Measurements from ENCODE around the gene SPATA6. TPM values are rescaled to one million over a fixed set of nuclear protein-coding genes. Genes with fewer than 3 reads are reported as not detected.

Gene SPATA6
- total and polyA plus RNA-seq, 2 of the 8 experiments (the other 6 are each of a cell fraction or from before 2014, with no cell fraction given): 2.4 to 17.2 TPM

DNA sequence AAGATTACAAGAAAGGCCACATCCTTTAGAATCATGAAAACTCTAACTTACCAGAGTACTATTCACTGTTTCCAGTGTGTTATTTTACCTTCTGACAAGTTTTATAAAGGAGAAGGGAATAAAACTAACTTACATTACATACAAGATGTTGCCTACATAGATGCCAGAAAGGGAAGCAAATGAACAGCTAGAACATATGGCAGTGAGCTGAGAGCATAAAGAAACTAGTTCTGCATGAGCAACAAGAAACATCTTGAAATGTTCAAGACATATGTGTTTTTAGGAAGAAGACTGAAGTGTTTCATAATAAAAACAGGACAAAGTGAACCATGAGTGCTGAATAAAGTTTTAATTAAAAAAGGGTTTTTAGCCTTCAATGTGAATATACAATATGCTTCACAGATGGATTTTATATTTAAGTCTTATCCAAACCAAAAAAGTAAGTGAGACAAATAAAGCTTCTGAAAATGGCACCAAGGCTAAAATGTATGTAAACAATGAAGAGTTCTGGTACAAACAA lies 210.1 kb downstream of the SPATA6 start:
- no peak overlapping the region for H2AFZ ChIP-seq (ENCODE audit: low read length)
- no peak overlapping the region for H3K27ac ChIP-seq (ENCODE audit: low read depth, low read length)
- H3K23me2 ChIP-seq (ENCODE audit: low read depth, low read length): no peaks in the 10 kb centered on the region
- no peaks in the 10 kb centered on the region for H3K79me2 ChIP-seq (ENCODE audit: control insufficient read depth in 1 of 2, insufficient read depth in 2 of 2, low read length in 2 of 2)
- FAIRE-seq: no peak
- no peak overlapping the region for H3K4me3 ChIP-seq (ENCODE audit: extremely low read depth in 1 of 4, insufficient read depth in 2 of 4, low read depth in 3 of 4, low read length in 4 of 4)
- H4K20me1 ChIP-seq (replicated peaks in 1 of 2; ENCODE audit: control insufficient read depth in 1 of 2, insufficient read depth in 2 of 2, low read length in 2 of 2): no peaks in the 10 kb centered on the region
- no peaks in the 10 kb centered on the region for H3K36me3 ChIP-seq (ENCODE audit: control insufficient read depth in 2 of 4, insufficient read depth in 4 of 4, low read length in 3 of 4)
- H3K14ac ChIP-seq (ENCODE audit: insufficient read length): no peak overlapping the region
- H3K9ac ChIP-seq (replicated peaks in 1 of 4; ENCODE audit: extremely low read depth in 1 of 4, low read depth in 3 of 4, low read length in 3 of 4): no peak overlapping the region
- H3K18ac ChIP-seq (ENCODE audit: extremely low read depth, low read length): no peak overlapping the region
- no peak overlapping the region for H2BK120ac ChIP-seq (replicated peaks; ENCODE audit: low read depth, low read length)
- no peak overlapping the region for H2BK12ac ChIP-seq (ENCODE audit: low read depth, low read length)
- H4K5ac ChIP-seq (ENCODE audit: insufficient read length, low read depth, low read length): no peak overlapping the region
- no peak overlapping the region for H3K23ac ChIP-seq (ENCODE audit: insufficient read length)
- no peak for DNase-seq (ENCODE audit: low read depth in 1 of 2, low spot score in 2 of 2)
- no peak overlapping the region for H3K4ac ChIP-seq (replicated peaks; ENCODE audit: insufficient read length, low read depth, low read length)
- no peaks in the 10 kb centered on the region for H3K27me3 ChIP-seq (replicated peaks in 1 of 4; ENCODE audit: control insufficient read depth in 3 of 4, extremely low read depth in 1 of 4, insufficient read depth in 3 of 4, low read length in 3 of 4)
- no peak overlapping the region for H2BK5ac ChIP-seq (ENCODE audit: low read depth, low read length)
- H2BK20ac ChIP-seq (ENCODE audit: low read length): no peak overlapping the region
- peaks cover 0 to under 1% of the 10 kb centered on the region in 2 experiments; a peak in 1 of 4 replicates for H3K9me3 ChIP-seq (ENCODE audit: insufficient read depth in 2 of 2, low read depth in 1 of 2, low read length in 1 of 2)
- H3K79me1 ChIP-seq (ENCODE audit: low read depth, low read length): no peaks in the 10 kb centered on the region
- no peak overlapping the region for H3K4me2 ChIP-seq (ENCODE audit: insufficient read depth in 1 of 2, low read depth in 2 of 2, low read length in 2 of 2)
- no peak overlapping the region for H2BK15ac ChIP-seq (ENCODE audit: low read length)
- no peak overlapping the region for H4K91ac ChIP-seq (replicated peaks; ENCODE audit: insufficient read length, low read length)
- no peak overlapping the region for H4K8ac ChIP-seq (ENCODE audit: extremely low read depth, insufficient read depth, low read length)
- ChIA-PET CTCF (ENCODE audit: partially characterized antibody) (interaction anchor here (1.4 kb wide), 1 partner anchor 269 kb away, joined by 3 read pairs; no protein-coding TSS in a partner anchor), POLR2A (ENCODE audit: partially characterized antibody) (no interaction called here)
- H3K56ac ChIP-seq (replicated peaks; ENCODE audit: insufficient read length, low read depth, low read length): no peak overlapping the region
- H3K4me1 ChIP-seq (replicated peaks in 1 of 4; ENCODE audit: control insufficient read depth in 3 of 4, insufficient read depth in 4 of 4, low read length in 3 of 4): no peaks in the 10 kb centered on the region
- no peak overlapping the region for H2AK5ac ChIP-seq (ENCODE audit: low read depth, low read length)
- TF ChIP-seq RBBP5 (IDR thresholded peaks at IDR 0.05; ENCODE audit: borderline replicate concordance, low read depth, low read length) (no peak), KDM1A (IDR thresholded peaks at IDR 0.05; ENCODE audit: borderline replicate concordance, low read length) (no peak), SIX5 (IDR thresholded peaks at IDR 0.05; ENCODE audit: low read depth, low read length) (no peak), NRF1 (IDR thresholded peaks at IDR 0.05; ENCODE audit: low read depth, low read length) (no peak), TCF12 (IDR thresholded peaks at IDR 0.05; ENCODE audit: low read depth, low read length) (no peak), EP300 (IDR thresholded peaks at IDR 0.05; ENCODE audit: borderline replicate concordance in 1 of 2, low read depth in 2 of 2, low read length in 2 of 2) (no peak), JUN (IDR thresholded peaks at IDR 0.05; ENCODE audit: low read depth, low read length) (no peak), ZNF274 (IDR thresholded peaks at IDR 0.05; ENCODE audit: borderline replicate concordance, extremely low read depth, low read length) (no peak), FOSL1 (IDR thresholded peaks at IDR 0.05; ENCODE audit: insufficient read depth, low read depth, low read length) (no peak), GTF2F1 (IDR thresholded peaks at IDR 0.05; ENCODE audit: borderline replicate concordance, low read depth, low read length) (no peak), POLR2AphosphoS5 (IDR thresholded peaks at IDR 0.05; ENCODE audit: low read depth, low read length) (no peak), CBX5 (IDR thresholded peaks at IDR 0.05; ENCODE audit: low read depth, low read length) (no peak)
- TF ChIP-seq, protein P1, sequence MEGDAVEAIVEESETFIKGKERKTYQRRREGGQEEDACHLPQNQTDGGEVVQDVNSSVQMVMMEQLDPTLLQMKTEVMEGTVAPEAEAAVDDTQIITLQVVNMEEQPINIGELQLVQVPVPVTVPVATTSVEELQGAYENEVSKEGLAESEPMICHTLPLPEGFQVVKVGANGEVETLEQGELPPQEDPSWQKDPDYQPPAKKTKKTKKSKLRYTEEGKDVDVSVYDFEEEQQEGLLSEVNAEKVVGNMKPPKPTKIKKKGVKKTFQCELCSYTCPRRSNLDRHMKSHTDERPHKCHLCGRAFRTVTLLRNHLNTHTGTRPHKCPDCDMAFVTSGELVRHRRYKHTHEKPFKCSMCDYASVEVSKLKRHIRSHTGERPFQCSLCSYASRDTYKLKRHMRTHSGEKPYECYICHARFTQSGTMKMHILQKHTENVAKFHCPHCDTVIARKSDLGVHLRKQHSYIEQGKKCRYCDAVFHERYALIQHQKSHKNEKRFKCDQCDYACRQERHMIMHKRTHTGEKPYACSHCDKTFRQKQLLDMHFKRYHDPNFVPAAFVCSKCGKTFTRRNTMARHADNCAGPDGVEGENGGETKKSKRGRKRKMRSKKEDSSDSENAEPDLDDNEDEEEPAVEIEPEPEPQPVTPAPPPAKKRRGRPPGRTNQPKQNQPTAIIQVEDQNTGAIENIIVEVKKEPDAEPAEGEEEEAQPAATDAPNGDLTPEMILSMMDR (IDR thresholded peaks at IDR 0.05; ENCODE audit: control extremely low read depth in 1 of 3, insufficient read depth in 1 of 3, low read depth in 1 of 3, low read length in 3 of 3): no peak

All from H1 (cell line).